NT2/D1 (cell line): ENCODE data around the gene AGBL1.

Source experiments
- DNase-seq: peaks from one replicate; pipeline ENCODE4 v3.0.0-alpha.2; 2011; ENCODE audit warnings: low read depth, low spot score
- H3K27me3 ChIP-seq: 2 replicates; pipeline ENCODE4 v1.6.0; 2011; ENCODE audit warnings: mild to moderate bottlenecking; ENCODE audit not compliant: insufficient read length, insufficient read depth
- H3K36me3 ChIP-seq: 2 replicates; pipeline ENCODE4 v1.6.1; 2011; ENCODE audit warnings: mild to moderate bottlenecking, low read length, mixed read lengths; ENCODE audit not compliant: insufficient read depth, insufficient read length
- H3K4me1 ChIP-seq: 2 replicates; pipeline ENCODE4 v1.5.1; 2011; ENCODE audit not compliant: insufficient read depth, insufficient read length
- H3K4me3 ChIP-seq: 2 replicates; pipeline ENCODE4 v1.5.1; 2011; ENCODE audit warnings: low read depth; ENCODE audit not compliant: insufficient read length
- H3K9ac ChIP-seq: 2 replicates; pipeline ENCODE4 v1.6.0; 2011; ENCODE audit warnings: low read depth; ENCODE audit not compliant: insufficient read length
- H3K9me3 ChIP-seq: 2 replicates; pipeline ENCODE4 v1.5.1; 2011; ENCODE audit warnings: mild to moderate bottlenecking, low read length; ENCODE audit not compliant: insufficient read depth
- SUZ12 ChIP-seq: IDR thresholded peaks from 2 replicates; pipeline ENCODE4 v1.6.1; 2011; ENCODE audit not compliant: insufficient read length, insufficient read depth; ENCODE audit errors: extremely low read depth
- YY1 ChIP-seq: IDR thresholded peaks from 2 replicates; pipeline ENCODE4 v1.6.1; 2011; ENCODE audit not compliant: insufficient read length, insufficient read depth
- ZNF274 ChIP-seq: IDR thresholded peaks from 2 replicates; pipeline ENCODE4 v1.6.1; 2011; ENCODE audit warnings: mild to moderate bottlenecking, low read depth, low read length

Gene AGBL1

GRCh38 chr15:86063356-86064095, 16.1 kb upstream of the AGBL1 start:
- Histone ChIP-seq H3K4me1 (no peaks in the 10 kb centered on the region), H3K9ac (no peak overlapping the region), H3K4me3 (no peak overlapping the region), H3K27me3 (no peaks in the 10 kb centered on the region), H3K36me3 (no peaks in the 10 kb centered on the region), H3K9me3 (no peaks in the 10 kb centered on the region)
- no peak for TF ChIP-seq YY1
- no peak for TF ChIP-seq SUZ12
- no peak for TF ChIP-seq ZNF274
- no peak for DNase-seq

DNA sequence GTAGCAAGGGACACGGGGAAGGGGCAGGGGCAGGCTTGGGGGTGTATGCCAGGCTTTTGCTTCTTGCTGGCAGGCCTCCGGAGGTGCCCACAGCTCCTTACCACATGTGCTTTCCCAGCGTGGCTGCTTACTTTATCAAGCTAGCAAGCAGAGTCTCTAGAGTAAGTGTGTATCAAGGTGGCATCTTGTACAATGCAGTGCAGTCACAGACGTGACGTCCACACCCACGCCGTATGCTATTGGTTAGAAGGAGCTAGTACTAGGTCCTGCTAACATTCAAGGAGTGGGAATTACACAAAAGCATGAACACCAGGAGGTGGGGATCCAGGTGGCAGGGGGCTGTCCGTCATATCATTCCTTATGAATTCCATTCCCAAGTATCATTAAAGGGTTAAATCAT, 15.3 kb upstream of the AGBL1 start:
- no peak for TF ChIP-seq YY1
- no peak for TF ChIP-seq SUZ12
- TF ChIP-seq ZNF274, result no peak
- H3K4me1 ChIP-seq, result no peaks in the 10 kb centered on the region
- no peaks in the 10 kb centered on the region for H3K9me3 ChIP-seq
- no peak overlapping the region for H3K4me3 ChIP-seq
- H3K36me3 ChIP-seq, result no peaks in the 10 kb centered on the region
- DNase-seq, result no peak
- no peak overlapping the region for H3K9ac ChIP-seq
- H3K27me3 ChIP-seq, result no peaks in the 10 kb centered on the region

DNA sequence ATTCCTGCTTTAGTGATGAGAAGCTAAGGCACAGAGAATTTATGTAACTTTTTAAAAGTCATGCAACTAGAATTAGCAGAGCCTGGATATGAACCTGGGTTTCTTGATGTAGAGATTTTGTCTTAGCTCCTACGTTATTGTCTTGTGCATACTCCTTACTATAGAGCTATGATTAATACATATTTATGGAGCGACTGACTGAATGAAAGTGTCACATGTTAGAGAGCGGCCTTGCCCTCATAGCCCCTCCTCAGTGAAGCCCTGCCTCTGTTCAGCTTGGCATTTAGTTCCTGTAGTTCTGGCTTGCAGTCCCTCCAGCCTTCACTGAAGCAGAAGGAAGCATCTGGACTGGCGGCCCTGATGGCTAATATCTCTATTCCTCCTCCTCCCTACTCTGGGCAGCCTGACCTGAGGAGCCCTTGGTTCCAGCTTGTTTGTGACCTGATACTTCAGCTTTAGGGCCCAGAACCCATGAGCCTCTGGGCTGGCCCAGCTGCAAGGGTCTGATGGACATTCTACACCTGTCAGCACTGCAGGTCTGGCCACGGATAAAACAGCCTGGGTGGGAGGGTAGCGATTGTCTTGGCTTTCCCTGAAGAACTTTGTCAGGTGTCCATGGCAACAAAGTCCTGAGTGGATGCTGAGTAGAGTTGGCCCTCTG, 13.4 kb upstream of the AGBL1 start:
- H3K4me3 ChIP-seq, result no peak overlapping the region
- TF ChIP-seq ZNF274 (no peak), SUZ12 (no peak), YY1 (no peak)

DNA sequence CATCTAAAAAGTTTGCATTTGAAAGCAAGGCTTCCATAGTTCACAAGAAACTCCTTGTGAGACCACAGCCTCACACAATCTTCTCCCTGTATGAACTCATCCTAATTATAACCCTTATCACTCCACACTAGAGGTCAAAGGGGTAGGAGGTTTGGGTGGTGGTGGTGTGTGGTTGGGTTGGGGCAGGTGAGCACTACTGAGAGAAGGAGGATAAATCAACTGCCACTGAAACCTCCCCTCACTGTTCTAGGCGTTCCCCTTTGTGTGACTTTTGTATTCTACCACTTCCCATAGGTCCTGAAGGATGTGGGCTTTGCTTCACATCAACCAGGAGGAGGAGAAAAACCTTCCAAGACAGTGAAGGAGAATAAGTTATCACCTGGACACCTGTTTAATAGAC, 6.4 kb upstream of the AGBL1 start:
- Histone ChIP-seq H3K4me3 (no peak overlapping the region), H3K4me1 (peaks cover 2% of the 10 kb centered on the region), H3K27me3 (no peaks in the 10 kb centered on the region), H3K9ac (no peak overlapping the region), H3K9me3 (no peaks in the 10 kb centered on the region), H3K36me3 (no peaks in the 10 kb centered on the region)
- DNase-seq, result no peak
- no peak for TF ChIP-seq SUZ12
- TF ChIP-seq ZNF274, result no peak
- TF ChIP-seq YY1, result no peak

More for the DNA sequence above, 13.4 kb upstream of the AGBL1 start:
- Histone ChIP-seq H3K4me1 (no peaks in the 10 kb centered on the region), H3K27me3 (no peaks in the 10 kb centered on the region), H3K36me3 (no peaks in the 10 kb centered on the region), H3K9me3 (no peaks in the 10 kb centered on the region), H3K9ac (no peak overlapping the region)
- DNase-seq, result no peak

- no peak overlapping the region for H3K4me3 ChIP-seq
- no peak for DNase-seq
- no peaks in the 10 kb centered on the region for H3K36me3 ChIP-seq
- no peaks in the 10 kb centered on the region for H3K27me3 ChIP-seq
- no peak for TF ChIP-seq ZNF274
- no peak for TF ChIP-seq SUZ12
- TF ChIP-seq YY1, result no peak
- no peak overlapping the region for H3K9ac ChIP-seq
- H3K9me3 ChIP-seq, result no peaks in the 10 kb centered on the region
- peaks cover 8% of the 10 kb centered on the region for H3K4me1 ChIP-seq
Observed at GRCh38 chr15:86076468-86076867, 3.2 kb upstream of the AGBL1 start.

GRCh38 chr15:86077070-86077469, 2.6 kb upstream of the AGBL1 start:
- Histone ChIP-seq H3K36me3 (no peaks in the 10 kb centered on the region), H3K4me3 (no peak overlapping the region), H3K27me3 (no peaks in the 10 kb centered on the region), H3K4me1 (peaks cover 8% of the 10 kb centered on the region), H3K9ac (no peak overlapping the region), H3K9me3 (no peaks in the 10 kb centered on the region)
- TF ChIP-seq YY1 (no peak), SUZ12 (no peak), ZNF274 (no peak)
- DNase-seq, result no peak

DNA sequence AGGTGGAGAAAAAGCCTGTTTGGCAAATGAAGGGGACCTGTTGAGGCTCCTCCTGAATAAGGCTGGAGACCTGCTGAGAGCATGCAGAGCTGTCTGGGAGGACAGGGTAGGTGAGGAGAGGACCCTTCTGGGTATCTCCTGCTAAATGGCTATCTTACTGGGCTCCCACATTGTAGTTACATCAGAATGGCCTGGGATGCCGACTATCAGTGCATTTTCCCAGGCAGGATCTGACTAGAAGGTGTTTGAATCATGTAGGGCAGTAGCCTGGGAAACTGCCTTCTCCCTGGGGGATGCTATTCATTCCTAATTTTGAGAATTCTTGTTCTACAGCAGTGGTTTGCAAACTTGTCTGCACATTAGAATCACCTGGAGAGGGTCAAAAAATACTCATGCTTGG, 631 bp downstream of the AGBL1 start:
- Histone ChIP-seq H3K9ac (no peak overlapping the region), H3K36me3 (no peaks in the 10 kb centered on the region), H3K9me3 (no peaks in the 10 kb centered on the region), H3K4me1 (peaks cover 8% of the 10 kb centered on the region), H3K4me3 (no peak overlapping the region), H3K27me3 (no peaks in the 10 kb centered on the region)
- no peak for TF ChIP-seq ZNF274
- no peak for TF ChIP-seq YY1
- TF ChIP-seq SUZ12, result no peak
- no peak for DNase-seq
